ENCODE data around the gene MCC. TPM values are rescaled to one million over a fixed set of nuclear protein-coding genes. Genes with fewer than 3 reads are reported as not detected.

Gene MCC
- total and polyA plus RNA-seq, 2 donors (not counting 1 experiment from before 2014, with no cell fraction given): 3.2 to 41.3 TPM

DNA sequence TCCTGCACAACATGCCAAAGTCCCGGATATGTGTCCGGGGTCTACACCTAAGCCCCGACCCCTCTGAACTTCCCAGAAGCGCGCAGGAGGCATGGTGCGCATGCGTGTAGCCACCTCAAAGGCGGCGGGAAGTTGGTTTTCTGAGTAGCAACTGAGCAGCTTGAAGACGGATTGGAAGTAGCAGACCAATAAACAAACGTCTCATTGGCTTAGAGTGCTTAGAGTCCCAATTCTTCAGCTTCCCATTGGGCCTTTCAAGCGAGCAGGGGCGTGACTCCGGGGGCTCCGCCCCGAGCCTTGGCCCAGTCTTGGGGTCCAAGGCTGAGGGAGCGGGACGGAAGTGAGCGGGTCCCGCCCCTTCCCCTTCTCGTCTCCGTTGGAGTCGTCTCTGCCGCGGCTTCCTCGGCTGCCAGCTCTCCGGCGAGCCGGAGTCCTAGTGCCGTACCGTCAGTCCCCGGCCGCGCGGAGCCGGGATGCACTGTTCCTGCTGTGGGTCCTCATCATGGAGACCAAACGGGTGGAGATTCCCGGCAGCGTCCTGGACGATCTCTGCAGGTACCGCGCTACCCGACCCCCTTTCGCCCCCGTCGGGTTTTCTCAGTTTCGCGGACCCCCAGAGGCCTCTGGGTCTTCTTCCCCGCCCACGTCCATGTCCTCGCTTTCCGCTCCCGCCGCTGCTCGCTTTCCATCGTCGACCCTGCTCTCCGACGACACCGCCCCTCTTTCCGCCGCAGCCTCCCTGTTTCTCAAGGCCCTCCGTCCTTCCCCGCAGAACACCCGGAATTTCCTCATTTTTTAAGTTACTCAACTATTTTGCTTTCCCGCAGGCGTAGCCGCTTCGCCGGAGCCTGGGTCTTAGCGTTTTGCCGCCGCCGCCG lies 511.6 kb downstream of the MCC start, which contains the start of gene DCP2:
TSS of gene DCP2 (plus strand) at position 367 of the 878 bp plus-strand sequence. CDS start at position 503, 136 bp downstream.
- H3K79me2 ChIP-seq (ENCODE audit: control insufficient read depth, insufficient read depth, low read length): peaks cover 48% of the 10 kb centered on the region
- H3K9me3 ChIP-seq (ENCODE audit: control insufficient read depth, insufficient read depth, low read depth, low read length): no peaks in the 10 kb centered on the region

DNA sequence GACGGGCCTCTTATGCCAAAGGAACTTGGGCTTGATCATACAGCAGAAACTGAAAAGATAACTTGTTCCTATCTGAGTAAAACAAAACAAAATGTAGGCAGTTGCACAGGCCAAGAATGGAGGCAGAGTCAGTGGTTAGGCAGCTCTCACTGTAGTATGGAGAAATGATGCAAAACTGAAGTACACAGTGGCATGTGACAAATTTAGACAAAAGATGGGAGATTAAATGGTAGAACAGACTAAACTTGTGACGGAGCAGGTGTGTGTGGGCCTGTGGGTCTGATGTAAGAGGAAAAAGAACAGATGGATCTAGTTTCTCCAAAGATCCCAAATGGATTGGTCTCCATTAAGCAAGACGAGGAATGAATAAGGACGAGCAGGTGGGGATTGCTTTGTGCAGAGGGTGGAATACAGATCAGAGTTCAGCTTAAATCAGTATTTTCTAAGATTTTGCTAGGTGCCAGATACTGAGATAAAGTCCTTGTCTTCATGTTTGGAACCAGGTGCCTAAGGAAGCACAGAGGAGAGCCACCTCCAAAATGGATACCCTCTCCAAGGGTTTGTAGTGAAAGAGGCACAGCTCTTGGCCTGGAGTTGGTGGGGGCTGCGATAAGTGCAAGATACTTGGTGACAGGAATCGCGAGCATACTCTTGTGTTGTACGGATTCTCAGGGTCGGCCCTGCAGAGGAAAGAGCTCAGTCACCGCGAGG lies 512.4 kb downstream of the MCC start:
- Histone ChIP-seq H3K79me2 (ENCODE audit: control insufficient read depth, insufficient read depth, low read length) (peaks cover 40% of the 10 kb centered on the region), H4K20me1 (ENCODE audit: control insufficient read depth, extremely low read depth, insufficient read depth, low read length) (no peaks in the 10 kb centered on the region), H3K9ac (ENCODE audit: insufficient read depth, low read length) (peak overlapping the region; percentile 61), H3K4me3 (replicated peaks in 1 of 4; ENCODE audit: control extremely low read depth in 1 of 4, insufficient read depth in 1 of 4, low read depth in 3 of 4, low read length in 4 of 4) (peak overlapping the region; percentile 78 to 96 (median 84)), H3K4me1 (ENCODE audit: control insufficient read depth, extremely low read depth, insufficient read depth, low read length) (peaks cover 2% of the 10 kb centered on the region), H3K4me2 (ENCODE audit: extremely low read depth, insufficient read depth, low read length) (peak overlapping the region; percentile 96), H3K36me3 (ENCODE audit: control insufficient read depth, insufficient read depth, low read length) (no peaks in the 10 kb centered on the region), H3K27me3 (ENCODE audit: control insufficient read depth, insufficient read depth, low read length) (no peaks in the 10 kb centered on the region), H2AFZ (ENCODE audit: low read length) (peak overlapping the region; percentile 98), H3K27ac (ENCODE audit: insufficient read depth, low read length) (peak overlapping the region; percentile 71), H3K9me3 (ENCODE audit: control insufficient read depth, insufficient read depth, low read depth, low read length) (no peaks in the 10 kb centered on the region)
- TF ChIP-seq, protein P1, sequence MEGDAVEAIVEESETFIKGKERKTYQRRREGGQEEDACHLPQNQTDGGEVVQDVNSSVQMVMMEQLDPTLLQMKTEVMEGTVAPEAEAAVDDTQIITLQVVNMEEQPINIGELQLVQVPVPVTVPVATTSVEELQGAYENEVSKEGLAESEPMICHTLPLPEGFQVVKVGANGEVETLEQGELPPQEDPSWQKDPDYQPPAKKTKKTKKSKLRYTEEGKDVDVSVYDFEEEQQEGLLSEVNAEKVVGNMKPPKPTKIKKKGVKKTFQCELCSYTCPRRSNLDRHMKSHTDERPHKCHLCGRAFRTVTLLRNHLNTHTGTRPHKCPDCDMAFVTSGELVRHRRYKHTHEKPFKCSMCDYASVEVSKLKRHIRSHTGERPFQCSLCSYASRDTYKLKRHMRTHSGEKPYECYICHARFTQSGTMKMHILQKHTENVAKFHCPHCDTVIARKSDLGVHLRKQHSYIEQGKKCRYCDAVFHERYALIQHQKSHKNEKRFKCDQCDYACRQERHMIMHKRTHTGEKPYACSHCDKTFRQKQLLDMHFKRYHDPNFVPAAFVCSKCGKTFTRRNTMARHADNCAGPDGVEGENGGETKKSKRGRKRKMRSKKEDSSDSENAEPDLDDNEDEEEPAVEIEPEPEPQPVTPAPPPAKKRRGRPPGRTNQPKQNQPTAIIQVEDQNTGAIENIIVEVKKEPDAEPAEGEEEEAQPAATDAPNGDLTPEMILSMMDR (conservative IDR thresholded peaks at IDR 0.05 in 1 of 2, IDR thresholded peaks at IDR 0.05 in 1 of 2; ENCODE audit: low read depth in 1 of 2, low read length in 2 of 2): no peak
- no peak for TF ChIP-seq EZH2 (IDR thresholded peaks at IDR 0.05; ENCODE audit: low read length, missing control alignments)
- no peak for DNase-seq (ENCODE audit: low read depth in 2 of 2)

More for the DNA sequence above, 511.6 kb downstream of the MCC start, which contains the start of gene DCP2:
- Histone ChIP-seq H3K36me3 (ENCODE audit: control insufficient read depth, insufficient read depth, low read length) (no peaks in the 10 kb centered on the region), H3K27me3 (ENCODE audit: control insufficient read depth, insufficient read depth, low read length) (no peaks in the 10 kb centered on the region), H3K27ac (ENCODE audit: insufficient read depth, low read length) (peak within 1 kb of the TSS; percentile 87), H3K4me1 (ENCODE audit: control insufficient read depth, extremely low read depth, insufficient read depth, low read length) (peaks cover 2% of the 10 kb centered on the region), H3K4me3 (replicated peaks in 1 of 4; ENCODE audit: control extremely low read depth in 1 of 4, insufficient read depth in 1 of 4, low read depth in 3 of 4, low read length in 4 of 4) (peak within 1 kb of the TSS; percentile 78 to 96 (median 84)), H3K4me2 (ENCODE audit: extremely low read depth, insufficient read depth, low read length) (peak within 1 kb of the TSS; percentile 96), H3K9ac (ENCODE audit: insufficient read depth, low read length) (peak within 1 kb of the TSS; percentile 86), H2AFZ (ENCODE audit: low read length) (peak within 1 kb of the TSS; percentile 98), H4K20me1 (ENCODE audit: control insufficient read depth, extremely low read depth, insufficient read depth, low read length) (no peaks in the 10 kb centered on the region)
- DNase-seq (ENCODE audit: low read depth in 2 of 2): peak; percentile 100
- TF ChIP-seq EZH2 (IDR thresholded peaks at IDR 0.05; ENCODE audit: low read length, missing control alignments): no peak
- TF ChIP-seq, protein P1 (conservative IDR thresholded peaks at IDR 0.05 in 1 of 2, IDR thresholded peaks at IDR 0.05 in 1 of 2; ENCODE audit: low read depth in 1 of 2, low read length in 2 of 2): no peak

DNA sequence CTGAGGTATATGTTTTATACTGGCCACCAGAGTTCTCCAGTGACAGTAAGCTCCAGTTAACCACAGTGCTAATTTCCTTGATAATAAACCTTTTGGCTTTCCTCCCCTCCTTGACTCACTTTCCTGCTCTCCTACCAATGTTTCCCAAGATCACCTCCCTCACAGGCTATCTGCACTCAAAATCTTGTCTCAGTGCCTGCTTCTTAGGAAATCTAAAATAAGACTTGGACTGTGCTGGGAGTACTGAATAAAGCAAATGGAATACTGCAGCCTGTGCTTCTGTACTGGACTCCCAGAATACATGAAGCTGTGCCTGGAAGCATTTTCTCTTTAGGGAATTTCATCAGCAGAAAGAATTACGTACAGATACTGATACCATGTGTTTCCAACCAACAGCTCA lies 513.4 kb downstream of the MCC start:
- DNase-seq (ENCODE audit: low read depth in 2 of 2): no peak
- H2AFZ ChIP-seq (ENCODE audit: low read length): no peak overlapping the region
- no peak overlapping the region for H3K4me3 ChIP-seq (replicated peaks in 1 of 4; ENCODE audit: control extremely low read depth in 1 of 4, insufficient read depth in 1 of 4, low read depth in 3 of 4, low read length in 4 of 4)

More for the DNA sequence above, 513.4 kb downstream of the MCC start:
- Histone ChIP-seq H3K27me3 (ENCODE audit: control insufficient read depth, insufficient read depth, low read length) (no peaks in the 10 kb centered on the region), H3K79me2 (ENCODE audit: control insufficient read depth, insufficient read depth, low read length) (peaks cover 30% of the 10 kb centered on the region), H3K4me1 (ENCODE audit: control insufficient read depth, extremely low read depth, insufficient read depth, low read length) (peaks cover 2% of the 10 kb centered on the region), H4K20me1 (ENCODE audit: control insufficient read depth, extremely low read depth, insufficient read depth, low read length) (no peaks in the 10 kb centered on the region), H3K36me3 (ENCODE audit: control insufficient read depth, insufficient read depth, low read length) (no peaks in the 10 kb centered on the region), H3K27ac (ENCODE audit: insufficient read depth, low read length) (no peak overlapping the region), H3K9ac (ENCODE audit: insufficient read depth, low read length) (no peak overlapping the region), H3K9me3 (ENCODE audit: control insufficient read depth, insufficient read depth, low read depth, low read length) (no peaks in the 10 kb centered on the region), H3K4me2 (ENCODE audit: extremely low read depth, insufficient read depth, low read length) (no peak overlapping the region)
- TF ChIP-seq, protein P1 (conservative IDR thresholded peaks at IDR 0.05 in 1 of 2, IDR thresholded peaks at IDR 0.05 in 1 of 2; ENCODE audit: low read depth in 1 of 2, low read length in 2 of 2): no peak
- TF ChIP-seq EZH2 (IDR thresholded peaks at IDR 0.05; ENCODE audit: low read length, missing control alignments): no peak
